LNCaP clone FGC (cell line): Measurements from ENCODE around the gene MAPT.

Experiments used
- DNase-seq: peaks from one replicate; pipeline ENCODE4 v3.0.0-alpha.2; 2011; ENCODE audit warnings: low read depth
- H3K4me3 ChIP-seq: 2 replicates; pipeline ENCODE4 v1.5.1; 2011; ENCODE audit warnings: mild to moderate bottlenecking, low read depth, low read length, control low read depth
- CTCF ChIP-seq: IDR thresholded peaks from 2 replicates; pipeline ENCODE4 v1.5.1; 2012; ENCODE audit warnings: mild to moderate bottlenecking; ENCODE audit not compliant: control insufficient read depth, insufficient read depth; ENCODE audit errors: extremely low read depth

The MAPT gene

GRCh38 chr17:45991341-45991740, 97.0 kb downstream of the MAPT start:
- H3K4me3 ChIP-seq: no peak overlapping the region
- no peak for TF ChIP-seq CTCF
- DNase-seq: no peak

GRCh38 chr17:45992175-45992574, 97.8 kb downstream of the MAPT start:
- TF ChIP-seq CTCF: no peak
- no peak for DNase-seq
- H3K4me3 ChIP-seq: no peak overlapping the region

- no peak overlapping the region for H3K4me3 ChIP-seq
- DNase-seq: no peak
- no peak for TF ChIP-seq CTCF
These were observed 98.5 kb downstream of the MAPT start for GRCh38 chr17:45992904-45993303.

GRCh38 chr17:45993962-45994627, 99.7 kb downstream of the MAPT start:
- no peak for TF ChIP-seq CTCF
- H3K4me3 ChIP-seq: no peak overlapping the region
- DNase-seq: no peak

GRCh38 chr17:45994987-45995386, 100.6 kb downstream of the MAPT start:
- no peak for DNase-seq
- no peak for TF ChIP-seq CTCF
- no peak overlapping the region for H3K4me3 ChIP-seq

GRCh38 chr17:45995627-45996270, 101.4 kb downstream of the MAPT start:
- no peak overlapping the region for H3K4me3 ChIP-seq
- TF ChIP-seq CTCF: no peak
- DNase-seq: no peak

GRCh38 chr17:45996282-45996937, 102.1 kb downstream of the MAPT start:
- no peak overlapping the region for H3K4me3 ChIP-seq
- no peak for DNase-seq
- no peak for TF ChIP-seq CTCF
